Neutrophil (primary cell): ENCODE results near the gene MTCL1.

Experiments used
- H3K27ac ChIP-seq: fragments of 200-600 bp; sonication (generic); 2 replicates; pipeline ENCODE4 v1.5.1; 2016; ENCODE audit warnings: mild to moderate bottlenecking, moderate library complexity
- H3K27me3 ChIP-seq: fragments of 200-600 bp; sonication (generic); 2 replicates; pipeline ENCODE4 v1.6.0; 2016; ENCODE audit warnings: mild to moderate bottlenecking
- H3K36me3 ChIP-seq: fragments of 200-600 bp; sonication (generic); 2 replicates; pipeline ENCODE4 v1.5.1; 2017
- H3K4me1 ChIP-seq, 2 experiments: fragments of 200-600 bp in 1 of 2; sonication (generic) in 1 of 2; 1 replicate in 1 of 2; 2 replicates in 1 of 2; pipeline versions ENCODE4 v1.5.1 to v1.6.1; 2013 to 2016; ENCODE audit warnings: low read depth in 1 of 2, low read length in 1 of 2, mild to moderate bottlenecking in 1 of 2, moderate library complexity in 1 of 2; ENCODE audit not compliant: control insufficient read depth in 1 of 2, insufficient read depth in 1 of 2
- H3K4me3 ChIP-seq, 2 experiments: fragments of 200-600 bp in 1 of 2; sonication (generic) in 1 of 2; 1 replicate in 1 of 2; 2 replicates in 1 of 2; pipeline ENCODE4 v1.5.1; 2013 to 2016; ENCODE audit warnings: low read depth in 1 of 2, low read length in 1 of 2, mild to moderate bottlenecking in 1 of 2, moderate library complexity in 1 of 2
- H3K9me3 ChIP-seq: fragments of 200-600 bp; sonication (generic); 2 replicates; pipeline ENCODE4 v1.5.1; 2016
- TF ChIP-seq, protein P1 (sequence below): fragments of 200-600 bp; sonication (generic); IDR thresholded peaks from 2 replicates; pipeline ENCODE4 v1.5.1; 2016; ENCODE audit warnings: antibody characterized with exemption

Gene MTCL1

GRCh38 chr18:8668381-8668780, 37.0 kb upstream of the MTCL1 start:
- Histone ChIP-seq H3K4me1 (no peaks in the 10 kb centered on the region), H3K36me3 (no peaks in the 10 kb centered on the region), H3K4me3 (no peak overlapping the region), H3K27me3 (no peaks in the 10 kb centered on the region), H3K9me3 (no peaks in the 10 kb centered on the region), H3K27ac (no peak overlapping the region)
- TF ChIP-seq, protein P1, sequence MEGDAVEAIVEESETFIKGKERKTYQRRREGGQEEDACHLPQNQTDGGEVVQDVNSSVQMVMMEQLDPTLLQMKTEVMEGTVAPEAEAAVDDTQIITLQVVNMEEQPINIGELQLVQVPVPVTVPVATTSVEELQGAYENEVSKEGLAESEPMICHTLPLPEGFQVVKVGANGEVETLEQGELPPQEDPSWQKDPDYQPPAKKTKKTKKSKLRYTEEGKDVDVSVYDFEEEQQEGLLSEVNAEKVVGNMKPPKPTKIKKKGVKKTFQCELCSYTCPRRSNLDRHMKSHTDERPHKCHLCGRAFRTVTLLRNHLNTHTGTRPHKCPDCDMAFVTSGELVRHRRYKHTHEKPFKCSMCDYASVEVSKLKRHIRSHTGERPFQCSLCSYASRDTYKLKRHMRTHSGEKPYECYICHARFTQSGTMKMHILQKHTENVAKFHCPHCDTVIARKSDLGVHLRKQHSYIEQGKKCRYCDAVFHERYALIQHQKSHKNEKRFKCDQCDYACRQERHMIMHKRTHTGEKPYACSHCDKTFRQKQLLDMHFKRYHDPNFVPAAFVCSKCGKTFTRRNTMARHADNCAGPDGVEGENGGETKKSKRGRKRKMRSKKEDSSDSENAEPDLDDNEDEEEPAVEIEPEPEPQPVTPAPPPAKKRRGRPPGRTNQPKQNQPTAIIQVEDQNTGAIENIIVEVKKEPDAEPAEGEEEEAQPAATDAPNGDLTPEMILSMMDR = no peak

GRCh38 chr18:8669571-8669970, 35.8 kb upstream of the MTCL1 start:
- Histone ChIP-seq H3K4me3 (no peak overlapping the region), H3K27ac (no peak overlapping the region), H3K4me1 (no peaks in the 10 kb centered on the region), H3K36me3 (no peaks in the 10 kb centered on the region), H3K27me3 (no peaks in the 10 kb centered on the region), H3K9me3 (no peaks in the 10 kb centered on the region)
- TF ChIP-seq, protein P1 = no peak

DNA sequence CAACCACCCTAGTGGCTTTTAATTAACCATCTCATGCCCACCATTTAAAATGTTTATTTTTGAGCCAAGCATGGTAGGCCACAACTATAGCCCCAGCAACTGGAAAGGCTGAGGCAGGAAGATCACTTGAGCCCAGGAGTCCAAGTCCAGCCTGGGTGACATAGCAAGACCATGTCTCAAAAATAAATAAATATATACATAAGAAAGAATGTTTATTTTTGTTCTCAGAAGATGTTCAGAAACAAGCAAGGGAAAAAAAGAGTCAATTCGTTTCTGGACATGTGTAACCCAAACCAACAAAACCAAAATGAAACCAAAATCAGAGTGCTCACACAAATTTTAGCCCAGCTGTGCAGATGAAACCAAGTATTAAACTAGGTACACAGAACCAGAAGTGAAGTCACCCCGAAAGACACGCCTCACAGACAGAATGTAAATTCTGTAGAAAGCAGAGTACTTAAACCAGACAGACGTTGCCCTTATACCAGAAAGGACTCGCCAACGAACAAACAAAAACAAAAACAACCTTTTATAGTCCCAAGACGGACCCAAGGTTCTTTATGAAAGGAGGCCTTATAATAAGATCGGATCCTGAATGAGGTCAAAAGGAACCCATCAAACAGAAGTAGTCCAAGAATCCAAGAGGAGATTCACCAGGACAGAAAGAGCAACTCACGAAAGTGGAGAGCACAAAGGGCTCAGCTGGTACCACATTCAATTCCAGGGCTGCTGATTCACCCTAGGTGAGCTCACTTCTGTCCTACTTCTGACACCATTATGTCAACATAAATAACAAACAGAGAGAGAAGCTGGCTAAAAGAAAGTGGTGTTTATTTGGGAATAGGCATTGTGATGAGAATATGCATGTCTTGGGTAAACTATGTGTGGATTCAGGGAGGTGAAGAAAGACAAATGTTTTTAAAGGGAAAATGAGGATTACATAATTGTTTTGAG, 31.8 kb upstream of the MTCL1 start:
- H3K4me3 ChIP-seq = no peak overlapping the region
- no peaks in the 10 kb centered on the region for H3K27me3 ChIP-seq
- TF ChIP-seq, protein P1 = no peak

GRCh38 chr18:8675057-8675456, 30.3 kb upstream of the MTCL1 start:
- H3K4me1 ChIP-seq = no peaks in the 10 kb centered on the region
- no peak overlapping the region for H3K4me3 ChIP-seq
- no peaks in the 10 kb centered on the region for H3K9me3 ChIP-seq
- H3K27me3 ChIP-seq = no peaks in the 10 kb centered on the region
- H3K36me3 ChIP-seq = no peaks in the 10 kb centered on the region
- H3K27ac ChIP-seq = no peak overlapping the region
- TF ChIP-seq, protein P1 = no peak

More for the DNA sequence above, 31.8 kb upstream of the MTCL1 start:
- no peaks in the 10 kb centered on the region for H3K4me1 ChIP-seq
- no peak overlapping the region for H3K27ac ChIP-seq
- no peaks in the 10 kb centered on the region for H3K36me3 ChIP-seq
- H3K9me3 ChIP-seq = no peaks in the 10 kb centered on the region

DNA sequence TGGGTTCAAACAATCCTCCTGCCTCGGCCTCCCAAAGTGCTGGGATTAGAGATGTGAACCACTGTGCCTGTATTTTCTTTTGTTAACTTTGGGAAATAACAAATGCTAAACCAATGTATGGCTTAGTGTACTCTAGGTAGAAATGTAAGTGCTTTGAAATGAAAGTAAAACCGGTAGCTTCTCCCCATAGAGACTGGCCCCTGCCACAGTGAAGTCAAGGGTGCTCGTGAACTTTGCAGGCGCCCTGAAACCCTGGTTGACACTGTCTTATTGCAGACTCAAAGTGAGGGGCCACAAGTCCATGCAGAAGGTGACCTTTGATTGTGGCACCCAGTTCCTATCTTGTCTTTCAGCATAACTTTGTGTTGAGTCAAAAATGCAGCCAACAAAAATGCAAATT, 24.2 kb upstream of the MTCL1 start:
- H3K9me3 ChIP-seq = no peaks in the 10 kb centered on the region
- H3K4me1 ChIP-seq = no peaks in the 10 kb centered on the region
- H3K4me3 ChIP-seq = no peak overlapping the region
- TF ChIP-seq, protein P1 = no peak
- H3K36me3 ChIP-seq = no peaks in the 10 kb centered on the region
- H3K27ac ChIP-seq = no peak overlapping the region
- no peaks in the 10 kb centered on the region for H3K27me3 ChIP-seq
